ENCODE results near the gene ZBTB3. TPM values are rescaled to one million over a fixed set of nuclear protein-coding genes. Genes with fewer than 3 reads are reported as not detected.
"Not testable (repeated sequence)": the region's sequence is repeated elsewhere in the genome, so short reads cannot be mapped to it uniquely, and the experiment has no call there.

The ZBTB3 gene
- 16.0 TPM for total RNA-seq

DNA sequence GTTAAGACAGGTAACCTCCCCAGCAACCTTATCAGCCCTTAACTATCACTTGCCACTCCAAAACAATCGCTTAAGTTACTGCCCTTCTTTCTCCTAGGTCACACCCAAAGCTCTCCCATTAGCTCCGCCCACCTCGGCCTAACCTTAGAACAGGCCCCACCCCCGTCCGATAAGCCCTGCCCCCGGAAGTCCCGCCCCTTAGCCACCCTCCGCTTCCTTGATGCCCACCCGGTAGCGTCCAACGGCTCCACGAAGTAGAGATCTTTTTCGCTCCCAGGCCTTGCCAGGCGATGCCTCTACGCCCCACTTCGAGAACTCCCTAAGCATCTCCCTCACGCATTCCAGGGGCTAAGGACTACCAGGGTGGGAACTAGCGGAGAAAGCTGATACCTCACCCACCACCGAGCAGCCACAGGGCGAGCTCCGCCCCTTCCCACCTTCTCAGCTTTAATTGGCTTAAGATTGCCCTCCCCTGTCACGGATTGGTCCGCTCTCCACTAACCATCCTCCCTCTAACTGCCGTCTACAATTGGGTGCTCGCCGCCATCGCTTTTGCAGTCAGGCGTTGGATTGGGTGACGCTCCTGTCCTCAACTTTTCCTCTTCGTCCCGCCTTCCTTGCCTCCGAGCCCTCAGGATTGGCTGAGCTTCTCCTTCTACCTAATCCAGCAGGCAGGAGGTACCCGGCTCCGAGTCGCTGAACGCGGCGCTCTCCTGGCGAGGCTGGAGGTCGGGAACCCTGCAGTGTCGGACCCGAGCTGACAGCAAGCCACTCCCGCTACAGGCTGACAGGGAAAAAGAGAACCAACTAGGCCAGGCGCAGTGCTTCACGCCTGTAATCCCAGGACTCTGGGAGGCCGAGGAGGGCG, at the start of gene ZBTB3:
Gene ZBTB3 (minus strand): TSS at position 425 of the 868 bp plus-strand sequence. CDS start 496 bp downstream, outside the sequence.
- peak; percentile 98 for DNase-seq (ENCODE audit: low spot score)

DNA sequence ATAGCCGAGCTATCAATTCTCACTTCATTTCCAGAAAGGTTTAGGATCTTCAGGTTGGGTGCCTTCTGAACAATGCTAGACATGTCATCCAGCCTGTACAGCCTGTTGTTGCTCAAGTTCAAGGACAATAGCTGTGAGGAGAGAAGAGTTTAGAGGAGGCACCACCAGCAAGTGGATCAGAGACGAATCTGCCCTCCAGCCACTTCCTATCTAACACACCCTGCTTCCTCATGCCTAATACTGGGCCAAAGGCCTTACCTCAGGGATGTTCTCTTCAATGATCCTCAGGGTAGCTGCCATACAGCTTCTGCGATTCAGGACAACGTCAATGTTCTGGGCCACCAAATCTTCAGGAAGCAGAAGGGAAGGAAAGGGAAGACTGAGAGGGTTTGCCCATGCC, 47.1 kb upstream of the ZBTB3 start:
- no peak for DNase-seq (ENCODE audit: low spot score)

- DNase-seq (ENCODE audit: low spot score) = no peak
Measured at GRCh38 chr11:62799486-62799885, 45.5 kb upstream of the ZBTB3 start.

GRCh38 chr11:62796281-62796680, 42.3 kb upstream of the ZBTB3 start:
- DNase-seq (ENCODE audit: low spot score) = no peak

- no peak for DNase-seq (ENCODE audit: low spot score)
Measured at GRCh38 chr11:62794201-62794775, 40.3 kb upstream of the ZBTB3 start.

DNA sequence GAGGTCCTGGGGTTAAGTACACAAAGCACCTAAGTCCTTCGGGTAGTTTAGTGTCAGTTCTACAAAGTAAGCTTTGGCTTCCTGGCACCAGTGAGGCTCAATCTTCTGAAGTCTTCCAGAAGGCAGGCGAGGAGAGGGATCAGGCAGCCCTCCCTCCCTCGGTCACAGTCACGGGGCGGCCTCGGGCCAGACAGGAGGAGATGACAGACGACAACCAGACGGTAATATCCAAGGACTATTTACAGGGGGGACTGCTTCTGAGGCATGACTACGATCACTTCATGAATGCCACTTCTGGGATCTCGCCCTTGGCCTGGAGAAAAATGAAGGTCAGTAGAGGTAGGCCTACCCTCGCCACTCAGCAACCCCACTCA, 38.2 kb upstream of the ZBTB3 start:
- DNase-seq (ENCODE audit: low spot score) = no peak

GRCh38 chr11:62791501-62792201, 37.7 kb upstream of the ZBTB3 start, which contains the start of gene TMEM223:
Gene TMEM223 (minus strand): TSS chr11:62792006. CDS start chr11:62791994, 12 bp downstream.
- DNase-seq (ENCODE audit: low spot score) = peak; percentile 88

- DNase-seq (ENCODE audit: low spot score) = no peak
Measured at GRCh38 chr11:62789576-62789975, 35.6 kb upstream of the ZBTB3 start.

DNA sequence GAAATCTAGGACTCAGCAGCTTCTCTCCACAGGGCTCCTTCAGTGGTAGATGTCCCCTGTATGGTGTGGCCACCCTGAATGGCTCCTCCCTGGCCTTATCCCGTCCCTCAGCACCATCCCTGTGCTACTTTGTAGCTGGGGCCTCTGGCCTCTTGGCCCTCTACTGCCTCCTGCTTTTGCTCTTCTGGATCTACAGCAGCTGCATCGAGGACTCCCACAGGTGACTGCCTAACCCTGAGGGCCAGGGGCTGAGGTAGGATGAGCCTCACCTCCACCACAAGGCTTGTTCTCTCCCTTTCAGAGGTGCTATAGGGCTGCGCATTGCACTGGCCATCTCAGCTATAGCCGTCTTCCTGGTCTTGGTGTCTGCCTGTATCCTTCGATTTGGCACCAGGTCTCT, 35.0 kb upstream of the ZBTB3 start:
- no peak for DNase-seq (ENCODE audit: low spot score)

DNA sequence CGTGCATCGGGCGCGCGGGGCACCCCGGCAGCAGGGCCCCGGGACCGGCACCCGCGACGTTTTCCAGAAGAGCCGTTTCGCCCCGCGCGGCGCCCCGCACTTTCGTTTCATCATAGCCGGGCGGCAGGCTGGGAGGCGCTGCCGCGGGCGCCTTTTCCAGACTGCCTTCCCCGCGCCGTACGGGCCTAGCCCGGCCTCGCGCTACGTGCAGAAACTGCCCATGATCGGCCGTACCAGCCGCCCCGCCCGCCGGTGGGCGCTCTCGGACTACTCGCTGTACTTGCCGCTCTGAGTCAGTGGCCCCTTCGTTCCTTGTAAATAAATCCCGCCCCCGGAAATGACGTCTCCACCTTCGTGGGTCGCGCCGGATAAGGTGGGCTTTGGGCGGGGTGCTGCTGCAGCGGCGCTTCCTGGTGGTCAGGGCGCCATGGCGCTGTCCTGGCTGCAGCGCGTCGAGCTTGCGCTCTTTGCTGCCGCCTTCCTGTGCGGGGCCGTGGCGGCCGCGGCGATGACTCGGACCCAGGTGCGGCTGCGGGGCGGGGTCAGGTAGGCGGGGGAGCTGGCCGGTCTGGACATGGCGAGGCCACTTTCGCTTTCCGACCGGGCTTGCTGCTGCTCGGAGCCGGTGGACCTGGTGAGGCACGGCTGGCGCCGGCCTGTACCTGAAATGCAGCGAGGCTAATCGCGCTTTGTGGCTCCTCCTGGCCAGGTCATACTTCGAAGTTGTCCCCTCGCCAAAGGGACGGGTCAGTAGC, 33.2 kb upstream of the ZBTB3 start, which contains the start of gene TMEM179B:
Gene TMEM179B (plus strand): TSS at position 398 of the 755 bp plus-strand sequence. CDS start 30 bp downstream, at position 428.
- DNase-seq (ENCODE audit: low spot score) = peak; percentile 99

DNA sequence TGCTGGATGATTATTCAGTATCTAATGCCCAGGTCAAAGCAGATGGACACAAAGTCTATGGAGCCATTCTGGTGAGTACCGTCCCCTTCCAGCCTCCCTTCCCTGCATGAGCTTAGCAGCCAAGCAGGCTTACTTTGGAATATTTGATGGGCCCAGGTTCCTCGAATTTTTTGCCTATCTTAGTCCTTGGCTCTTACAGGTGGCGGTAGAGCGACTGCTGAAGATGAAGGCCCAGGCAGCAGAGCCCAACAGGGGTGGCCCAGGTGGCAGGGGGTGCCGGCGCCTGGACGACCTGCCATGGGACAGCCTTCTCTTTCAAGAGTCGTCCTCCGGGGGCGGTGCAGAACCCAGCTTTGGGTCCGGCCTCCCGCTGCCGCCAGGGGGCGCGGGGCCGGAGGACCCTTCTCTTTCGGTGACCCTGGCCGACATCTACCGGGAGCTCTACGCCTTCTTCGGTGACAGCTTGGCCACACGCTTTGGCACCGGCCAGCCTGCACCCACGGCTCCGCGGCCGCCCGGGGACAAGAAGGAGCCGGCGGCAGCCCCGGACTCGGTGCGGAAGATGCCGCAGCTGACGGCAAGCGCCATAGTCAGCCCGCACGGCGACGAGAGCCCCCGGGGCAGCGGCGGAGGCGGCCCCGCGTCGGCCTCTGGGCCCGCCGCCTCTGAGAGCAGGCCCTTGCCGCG, 32.5 kb upstream of the ZBTB3 start:
- DNase-seq (ENCODE audit: low spot score) = peak; percentile 91

DNA sequence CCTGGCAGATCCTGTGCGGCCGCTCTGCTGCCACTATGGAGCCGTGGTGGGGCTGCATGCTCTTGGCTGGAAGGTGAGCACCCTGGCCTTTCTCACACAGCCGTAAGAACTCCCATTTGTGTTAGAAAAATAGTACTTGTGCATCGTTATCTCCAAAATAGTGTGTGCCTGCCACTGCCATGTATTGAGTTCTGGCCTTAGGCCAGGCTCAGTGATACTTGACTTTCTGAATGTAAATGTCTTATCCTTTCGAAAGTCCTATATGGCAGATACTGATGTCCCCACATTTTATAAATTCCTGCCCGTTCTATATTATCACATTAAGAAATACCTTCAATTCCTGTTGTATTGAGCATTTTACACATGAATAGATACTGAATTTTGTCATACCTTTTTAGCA, 28.8 kb upstream of the ZBTB3 start:
- DNase-seq (ENCODE audit: low spot score) = no peak

DNA sequence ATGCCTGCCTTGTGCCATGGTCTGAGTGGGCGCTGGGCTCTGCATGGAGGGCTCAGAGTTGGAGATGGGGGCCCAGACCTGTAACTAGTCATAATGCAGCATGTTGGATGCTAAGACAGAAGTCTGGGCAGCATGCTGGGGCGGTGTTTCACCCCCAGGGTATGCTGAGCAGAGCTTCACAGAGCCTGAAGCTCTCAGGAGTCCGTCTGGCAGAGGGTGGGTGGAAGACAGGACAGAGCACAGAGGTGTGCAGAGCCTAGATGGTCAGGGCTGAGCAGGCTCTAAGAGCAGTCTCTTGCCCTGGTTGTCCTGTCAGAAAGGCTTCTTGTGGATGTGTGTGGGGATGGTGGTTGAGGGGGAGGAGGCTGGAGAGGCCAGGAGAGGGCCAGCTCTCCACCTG, 24.5 kb upstream of the ZBTB3 start:
- DNase-seq (ENCODE audit: low spot score) = no peak

- DNase-seq (ENCODE audit: low spot score) = no peak
Measured at GRCh38 chr11:62777389-62777788, 23.4 kb upstream of the ZBTB3 start.

DNA sequence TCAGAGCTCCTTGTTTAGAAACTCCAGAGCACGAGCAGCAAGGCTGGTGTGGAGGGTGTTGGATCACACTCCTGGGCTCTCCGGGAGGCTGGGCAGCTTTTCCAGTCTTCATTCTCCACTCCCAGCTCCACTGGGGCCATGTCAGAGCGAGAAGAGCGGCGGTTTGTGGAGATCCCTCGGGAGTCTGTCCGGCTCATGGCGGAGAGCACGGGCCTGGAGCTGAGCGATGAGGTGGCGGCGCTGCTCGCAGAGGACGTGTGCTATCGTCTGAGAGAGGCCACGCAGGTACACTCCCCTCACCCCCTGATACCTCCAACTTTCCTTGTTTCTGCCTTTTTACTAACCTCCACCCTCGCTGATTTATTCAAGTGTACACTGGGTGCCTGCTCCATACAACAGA, 21.7 kb upstream of the ZBTB3 start:
- DNase-seq (ENCODE audit: low spot score) = no peak

DNA sequence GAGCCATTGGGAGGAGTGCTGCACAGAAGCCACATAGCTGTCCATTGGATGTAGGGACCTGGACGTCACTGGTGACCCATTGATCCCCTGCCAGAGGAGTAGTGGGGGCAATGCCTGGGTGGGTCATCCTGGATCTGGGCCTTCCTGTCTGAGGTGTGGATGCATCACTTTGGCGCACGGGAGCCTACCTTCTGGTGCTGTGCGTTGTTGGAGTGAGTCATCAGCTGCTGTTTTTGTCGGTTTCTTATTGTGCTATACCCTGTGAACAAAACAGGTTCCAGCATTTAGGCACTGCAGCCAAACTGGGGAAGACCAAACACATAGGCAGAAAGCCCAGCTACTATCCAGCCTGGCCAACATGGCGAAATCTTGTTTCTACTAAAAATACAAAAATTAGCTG, 20.4 kb upstream of the ZBTB3 start:
- DNase-seq (ENCODE audit: low spot score) = no peak

DNA sequence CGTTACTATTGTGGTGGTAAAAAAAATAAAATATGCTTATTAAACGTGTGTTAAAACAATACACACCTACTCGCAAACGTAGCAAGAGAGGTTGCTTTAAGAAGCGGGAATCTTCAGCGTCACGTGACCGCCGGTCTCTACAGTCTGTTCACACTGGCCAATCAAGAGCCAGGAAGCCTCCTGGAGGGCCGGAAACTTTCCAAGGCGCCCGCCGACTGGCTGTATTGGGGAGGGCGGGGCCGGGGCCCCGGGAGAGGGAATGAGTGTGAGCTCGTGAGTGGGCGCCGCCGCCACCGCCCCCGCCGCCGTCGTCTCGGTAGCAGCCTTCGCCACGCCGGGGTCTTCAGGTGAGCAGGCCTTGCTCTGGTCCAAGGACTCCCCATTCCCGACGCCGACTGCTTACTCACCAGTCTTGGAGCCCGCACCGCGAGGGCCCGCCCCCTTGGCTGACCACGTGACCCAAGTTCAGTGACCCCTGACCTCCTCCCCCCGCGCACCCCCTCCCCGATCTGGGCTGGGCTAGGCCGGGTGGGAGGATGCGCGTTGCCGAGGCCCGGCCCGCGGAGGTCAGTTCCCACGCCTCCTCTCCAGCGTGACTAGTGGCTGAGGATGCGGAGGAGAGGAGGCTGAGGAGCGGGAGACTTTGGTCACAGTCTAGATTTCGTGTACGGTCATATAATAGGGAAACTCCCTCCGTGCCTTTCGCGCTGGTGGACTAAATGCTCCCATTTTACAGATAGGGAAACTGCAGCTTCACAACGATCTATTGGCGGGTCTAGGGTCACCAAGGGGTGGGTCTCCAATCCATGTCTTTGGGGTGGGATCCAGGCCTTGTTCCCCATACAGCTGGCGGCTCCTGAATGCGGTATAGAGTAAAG, 17.4 kb upstream of the ZBTB3 start, which contains the start of gene TAF6L:
Gene TAF6L (plus strand): TSS at position 253 of the 878 bp plus-strand sequence. CDS start 4,388 bp downstream, outside the sequence.
- DNase-seq (ENCODE audit: low spot score) = peak; percentile 98

- no peak for DNase-seq (ENCODE audit: low spot score)
Measured at GRCh38 chr11:62770778-62771143, 16.8 kb upstream of the ZBTB3 start.

DNA sequence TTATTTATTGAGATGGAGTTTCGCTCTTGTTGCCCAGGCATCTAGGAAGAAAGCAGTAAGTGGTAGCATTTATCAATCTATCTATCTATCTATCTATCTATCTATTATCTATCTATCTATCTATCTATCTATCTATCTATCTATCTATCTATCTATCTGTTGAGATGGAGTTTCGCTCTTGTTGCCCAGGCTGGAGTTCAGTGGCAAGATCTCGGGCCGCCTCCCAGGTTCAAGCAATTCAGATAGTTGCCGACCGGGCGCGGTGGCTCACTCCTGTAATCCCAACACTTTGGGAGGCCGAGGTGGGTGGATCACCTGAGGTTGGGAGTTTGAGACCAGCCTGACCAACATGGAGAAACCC, 6.9 kb upstream of the ZBTB3 start:
- not testable (repeated sequence) for DNase-seq (ENCODE audit: low spot score)

All from ureter (tissue), 1 donor.